Naive B cell (primary cell): ENCODE measurements around the gene KRTAP22-2. TPM values are rescaled to one million over a fixed set of nuclear protein-coding genes. Genes with fewer than 3 reads are reported as not detected.

Source experiments
- ATAC-seq, 2 donors: fragments of 150-1000 bp; cut with Tn5 transposase; 2 replicates each; pipeline ENCODE4 v1.10.0; 2021; ENCODE audit warnings: low read depth in 2 of 2, mild to moderate bottlenecking in 2 of 2, moderate library complexity in 2 of 2
- DNase-seq: peaks from one replicate; pipeline ENCODE4 v3.0.0; 2022
- H3K27ac Mint-ChIP-seq, 6 donors: one replicate each; pipeline ENCODE4 v1.8.0; 2020 to 2022; ENCODE audit warnings: mild to moderate bottlenecking in 6 of 6, mixed read lengths in 6 of 6, moderate library complexity in 5 of 6, inconsistent platforms in 2 of 6
- H3K27me3 Mint-ChIP-seq, 3 donors: one replicate each; pipeline ENCODE4 v1.8.0; 2021 to 2022; ENCODE audit warnings: mixed read lengths in 3 of 3, mild to moderate bottlenecking in 1 of 3
- H3K36me3 Mint-ChIP-seq, 2 donors: one replicate each; pipeline ENCODE4 v1.8.0; 2020 to 2022; ENCODE audit warnings: mixed read lengths in 2 of 2, inconsistent platforms in 1 of 2, mild to moderate bottlenecking in 1 of 2
- H3K4me1 Mint-ChIP-seq, 3 donors: one replicate each; pipeline ENCODE4 v1.8.0; 2020 to 2022; ENCODE audit warnings: mixed read lengths in 3 of 3, inconsistent platforms in 1 of 3, mild to moderate bottlenecking in 1 of 3, moderate library complexity in 1 of 3
- H3K4me3 Mint-ChIP-seq, 8 donors: one replicate each; pipeline ENCODE4 v1.8.0; 2020 to 2022; ENCODE audit warnings: mild to moderate bottlenecking in 8 of 8, mixed read lengths in 8 of 8, moderate library complexity in 8 of 8, inconsistent platforms in 2 of 8
- H3K9me3 Mint-ChIP-seq, 7 donors: one replicate each; pipeline ENCODE4 v1.8.0; 2020 to 2022; ENCODE audit warnings: mixed read lengths in 7 of 7, mild to moderate bottlenecking in 5 of 7, inconsistent platforms in 2 of 7, moderate library complexity in 1 of 7
- polyA plus RNA-seq, 6 donors: library from polyadenylated mRNA; unstranded; fragments of 300-500 nt; fragmentation: Illumina TruSeq; gene quantifications; one replicate each; pipeline ENCODE4 v1.2.3, GENCODE V29; 2021; ENCODE audit warnings: low read depth in 6 of 6

The KRTAP22-2 gene
- not detected for polyA plus RNA-seq

GRCh38 chr21:30590297-30590696 lies at the start of gene KRTAP22-2:
TSS of gene KRTAP22-2 (minus strand) at chr21:30590397.
- Mint-ChIP-seq H3K4me1 (no peaks in the 10 kb centered on the region), H3K36me3 (no peaks in the 10 kb centered on the region), H3K9me3 (peaks cover 0 to 6% (median 1%) of the 10 kb centered on the region in 7 donors)

GRCh38 chr21:30638686-30639085 lies 48.5 kb upstream of the KRTAP22-2 start:
- Mint-ChIP-seq H3K27ac (no peak overlapping the region), H3K4me3 (no peak overlapping the region), H3K4me1 (no peaks in the 10 kb centered on the region), H3K36me3 (no peaks in the 10 kb centered on the region), H3K9me3 (peaks cover 5 to 14% (median 7%) of the 10 kb centered on the region in 7 donors), H3K27me3 (no peaks in the 10 kb centered on the region)
- no peak for DNase-seq
- ATAC-seq = no peak

More at GRCh38 chr21:30590297-30590696, at the start of gene KRTAP22-2:
- Mint-ChIP-seq H3K4me3 (no peak within 1 kb of the TSS), H3K27ac (no peak within 1 kb of the TSS), H3K27me3 (no peaks in the 10 kb centered on the region)
- no peak for ATAC-seq
- no peak for DNase-seq

DNA sequence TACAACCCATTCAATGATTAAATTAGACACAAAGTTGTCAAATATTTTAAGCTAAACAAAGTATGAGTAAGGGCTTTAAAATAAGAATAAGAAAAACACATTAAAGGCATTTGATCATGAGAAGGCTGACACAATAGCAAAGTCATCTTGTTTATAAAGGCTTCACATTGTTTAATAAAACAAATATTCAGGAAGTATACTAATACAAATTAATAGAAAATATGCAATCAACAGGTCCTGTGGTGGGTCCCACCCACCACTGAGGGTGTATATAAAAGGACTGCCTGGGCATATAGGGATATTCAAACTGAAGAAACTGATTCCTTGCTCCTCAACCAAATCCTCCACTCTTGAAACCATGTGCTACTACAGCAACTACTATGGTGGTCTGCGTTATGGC lies 44.7 kb upstream of the KRTAP22-2 start, which contains the start of gene KRTAP20-2:
Gene KRTAP20-2 (plus strand): TSS at position 301 of the 400 bp plus-strand sequence. CDS start 58 bp downstream, at position 359.
- H3K36me3 Mint-ChIP-seq = no peaks in the 10 kb centered on the region
- H3K9me3 Mint-ChIP-seq = peaks cover 4 to 11% (median 5%) of the 10 kb centered on the region in 7 donors
- no peak for ATAC-seq

GRCh38 chr21:30629200-30629599 lies 39.0 kb upstream of the KRTAP22-2 start:
- H3K36me3 Mint-ChIP-seq = no peaks in the 10 kb centered on the region
- no peak overlapping the region for H3K4me3 Mint-ChIP-seq
- ATAC-seq (no peak), DNase-seq (no peak)
- H3K27me3 Mint-ChIP-seq = no peaks in the 10 kb centered on the region
- no peaks in the 10 kb centered on the region for H3K4me1 Mint-ChIP-seq
- no peak overlapping the region for H3K27ac Mint-ChIP-seq
- H3K9me3 Mint-ChIP-seq = peaks cover 0 to 11% (median 5%) of the 10 kb centered on the region in 7 donors

More for the DNA sequence above, 44.7 kb upstream of the KRTAP22-2 start, which contains the start of gene KRTAP20-2:
- Mint-ChIP-seq H3K4me3 (no peak within 1 kb of the TSS), H3K27me3 (no peaks in the 10 kb centered on the region), H3K4me1 (no peaks in the 10 kb centered on the region), H3K27ac (no peak within 1 kb of the TSS)
- no peak for DNase-seq

DNA sequence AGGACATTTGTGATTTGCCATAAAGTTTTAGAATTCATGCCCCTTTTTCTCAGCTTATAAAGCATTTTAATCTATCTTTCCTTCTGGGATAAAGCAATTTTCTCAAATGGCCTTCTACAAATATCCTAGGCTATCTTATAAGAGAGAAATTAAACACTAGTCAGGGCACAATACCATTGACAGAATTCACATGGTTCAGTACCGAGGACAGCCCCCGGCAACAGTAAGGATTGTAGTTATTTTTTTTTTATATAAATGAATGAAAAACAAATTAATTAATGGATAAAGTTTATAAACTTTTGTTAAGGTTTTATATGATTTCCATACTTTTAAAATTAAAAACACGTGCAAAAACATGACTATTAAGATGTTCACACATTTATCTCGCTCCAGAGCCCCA lies 37.9 kb upstream of the KRTAP22-2 start:
- Mint-ChIP-seq H3K4me3 (no peak overlapping the region), H3K36me3 (no peaks in the 10 kb centered on the region), H3K27me3 (no peaks in the 10 kb centered on the region), H3K27ac (no peak overlapping the region), H3K9me3 (peaks cover 0 to 11% (median 5%) of the 10 kb centered on the region in 7 donors), H3K4me1 (no peaks in the 10 kb centered on the region)
- no peak for DNase-seq
- no peak for ATAC-seq

GRCh38 chr21:30625449-30626165 lies 35.4 kb upstream of the KRTAP22-2 start:
- Mint-ChIP-seq H3K27me3 (no peaks in the 10 kb centered on the region), H3K27ac (no peak overlapping the region), H3K36me3 (no peaks in the 10 kb centered on the region), H3K4me3 (no peak overlapping the region), H3K9me3 (peaks cover 0 to 14% (median 6%) of the 10 kb centered on the region in 7 donors), H3K4me1 (no peaks in the 10 kb centered on the region)
- DNase-seq (no peak), ATAC-seq (no peak)

GRCh38 chr21:30623362-30623761 lies 33.2 kb upstream of the KRTAP22-2 start:
- no peaks in the 10 kb centered on the region for H3K4me1 Mint-ChIP-seq
- no peaks in the 10 kb centered on the region for H3K27me3 Mint-ChIP-seq
- ATAC-seq (no peak), DNase-seq (no peak)
- no peak overlapping the region for H3K4me3 Mint-ChIP-seq
- H3K9me3 Mint-ChIP-seq = peaks cover 0 to 14% (median 8%) of the 10 kb centered on the region in 7 donors
- H3K27ac Mint-ChIP-seq = no peak overlapping the region
- no peaks in the 10 kb centered on the region for H3K36me3 Mint-ChIP-seq

DNA sequence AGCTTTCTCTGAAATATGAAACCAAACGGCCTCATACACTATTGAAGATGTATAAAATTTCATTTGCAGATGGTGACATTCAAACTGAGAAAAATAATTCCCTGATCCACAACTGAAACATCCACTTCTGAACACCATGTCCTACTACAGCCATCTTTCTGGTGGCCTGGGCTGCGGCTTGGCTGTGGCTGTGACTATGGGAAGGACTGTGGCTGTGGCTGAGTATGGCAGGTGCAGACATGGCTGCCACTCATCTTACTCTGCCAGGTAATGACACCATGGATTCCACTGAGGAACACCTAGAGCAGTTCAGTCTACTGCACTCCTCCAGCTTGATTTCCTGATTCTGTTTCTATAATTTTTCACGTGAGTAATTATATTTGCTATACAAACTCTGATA lies 30.3 kb upstream of the KRTAP22-2 start, which contains the start of gene KRTAP20-4:
Gene KRTAP20-4 (plus strand): TSS at position 106 of the 400 bp plus-strand sequence.
- ATAC-seq (no peak), DNase-seq (no peak)
- H3K27me3 Mint-ChIP-seq = no peaks in the 10 kb centered on the region
- peaks cover 0 to 14% (median 4%) of the 10 kb centered on the region in 7 donors for H3K9me3 Mint-ChIP-seq
- H3K4me1 Mint-ChIP-seq = no peaks in the 10 kb centered on the region
- H3K4me3 Mint-ChIP-seq = no peak within 1 kb of the TSS
- no peak within 1 kb of the TSS for H3K27ac Mint-ChIP-seq
- H3K36me3 Mint-ChIP-seq = no peaks in the 10 kb centered on the region

GRCh38 chr21:30620080-30620479 lies 29.9 kb upstream of the KRTAP22-2 start:
- no peak overlapping the region for H3K27ac Mint-ChIP-seq
- DNase-seq = no peak
- H3K36me3 Mint-ChIP-seq = no peaks in the 10 kb centered on the region
- no peaks in the 10 kb centered on the region for H3K4me1 Mint-ChIP-seq
- no peak for ATAC-seq
- H3K4me3 Mint-ChIP-seq = no peak overlapping the region
- no peaks in the 10 kb centered on the region for H3K27me3 Mint-ChIP-seq
- H3K9me3 Mint-ChIP-seq = peaks cover 0 to 14% (median 4%) of the 10 kb centered on the region in 7 donors

- Mint-ChIP-seq H3K27ac (no peak within 1 kb of the TSS), H3K36me3 (no peaks in the 10 kb centered on the region), H3K4me1 (no peaks in the 10 kb centered on the region), H3K4me3 (no peak within 1 kb of the TSS), H3K27me3 (no peaks in the 10 kb centered on the region), H3K9me3 (peaks cover 0 to 8% (median 2%) of the 10 kb centered on the region in 7 donors)
- ATAC-seq (no peak), DNase-seq (no peak)
Observed at GRCh38 chr21:30616125-30616524, 25.9 kb upstream of the KRTAP22-2 start, which contains the start of gene KRTAP20-1. TSS of gene KRTAP20-1 (plus strand) at chr21:30616425. CDS start at chr21:30616455, 30 bp downstream.

- Mint-ChIP-seq H3K9me3 (peaks cover 3 to 13% (median 5%) of the 10 kb centered on the region in 7 donors), H3K36me3 (no peaks in the 10 kb centered on the region), H3K4me3 (no peak overlapping the region), H3K27ac (no peak overlapping the region), H3K4me1 (no peaks in the 10 kb centered on the region), H3K27me3 (no peaks in the 10 kb centered on the region)
- no peak for DNase-seq
- ATAC-seq = no peak
Observed at GRCh38 chr21:30615199-30615598, 25.0 kb upstream of the KRTAP22-2 start.

DNA sequence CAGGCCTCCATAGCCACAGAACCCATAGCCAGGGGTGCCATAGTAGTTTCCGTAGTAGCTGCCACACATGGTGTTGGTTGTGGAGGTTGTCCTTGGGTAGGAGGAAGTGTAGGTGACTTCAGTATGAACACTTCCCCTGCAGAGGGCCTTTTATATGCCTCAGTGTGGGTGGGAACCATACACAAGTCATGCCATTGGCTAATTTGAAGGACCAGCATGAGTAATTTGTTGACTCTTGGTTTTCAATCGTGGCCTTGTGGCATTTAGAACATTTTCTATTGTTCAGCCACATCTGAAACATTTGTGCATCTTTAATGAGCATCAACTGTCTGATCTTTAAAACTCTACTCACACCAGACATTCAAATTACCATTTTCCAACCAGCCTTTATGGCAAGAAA lies 23.6 kb upstream of the KRTAP22-2 start, which contains the start of gene KRTAP6-1:
Gene KRTAP6-1 (minus strand): TSS at position 95 of the 400 bp plus-strand sequence. CDS start 26 bp downstream, at position 69.
- Mint-ChIP-seq H3K9me3 (peaks cover 3 to 13% (median 5%) of the 10 kb centered on the region in 7 donors), H3K4me3 (no peak within 1 kb of the TSS), H3K27ac (no peak within 1 kb of the TSS), H3K4me1 (no peaks in the 10 kb centered on the region), H3K27me3 (no peaks in the 10 kb centered on the region), H3K36me3 (no peaks in the 10 kb centered on the region)
- ATAC-seq = no peak
- DNase-seq = no peak

GRCh38 chr21:30612132-30612531 lies 21.9 kb upstream of the KRTAP22-2 start:
- Mint-ChIP-seq H3K27me3 (no peaks in the 10 kb centered on the region), H3K4me1 (no peaks in the 10 kb centered on the region), H3K9me3 (peaks cover 3 to 17% (median 10%) of the 10 kb centered on the region in 7 donors), H3K4me3 (no peak overlapping the region), H3K27ac (no peak overlapping the region), H3K36me3 (no peaks in the 10 kb centered on the region)
- DNase-seq = no peak
- no peak for ATAC-seq

DNA sequence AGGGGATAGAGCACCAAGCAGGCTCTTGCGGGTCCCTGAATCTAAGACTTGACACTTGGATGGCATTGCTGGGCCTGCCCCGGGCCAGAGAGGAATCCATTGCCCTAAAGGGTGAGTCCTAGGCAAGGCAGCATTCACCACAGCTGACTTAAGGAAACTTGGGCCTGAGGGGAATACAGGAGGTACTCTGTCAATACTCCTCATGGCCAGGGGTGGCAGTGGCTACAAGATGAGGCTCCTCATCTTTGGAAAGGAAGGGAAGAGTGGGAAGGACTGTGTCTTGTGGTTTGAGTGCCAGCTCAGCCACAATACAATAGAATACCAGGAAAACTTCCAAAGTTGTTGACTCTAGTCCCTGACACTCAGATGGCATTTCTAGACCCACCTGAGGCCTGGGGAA lies 15.8 kb upstream of the KRTAP22-2 start:
- ATAC-seq (no peak), DNase-seq (no peak)
- H3K27me3 Mint-ChIP-seq = no peaks in the 10 kb centered on the region
- no peaks in the 10 kb centered on the region for H3K4me1 Mint-ChIP-seq
- no peaks in the 10 kb centered on the region for H3K36me3 Mint-ChIP-seq
- peaks cover 1 to 26% (median 14%) of the 10 kb centered on the region in 7 donors for H3K9me3 Mint-ChIP-seq
- no peak overlapping the region for H3K27ac Mint-ChIP-seq
- H3K4me3 Mint-ChIP-seq = no peak overlapping the region
